Activated CD4-positive, CD25-positive, alpha-beta regulatory T cell (primary cell): Measurements from ENCODE around the gene PLEKHA7.

Source experiments
- DNase-seq, 4 experiments: peaks; one replicate each; lab custom pipeline; 2025; lab: John Stamatoyannopoulos, UW

PLEKHA7 gene

DNA sequence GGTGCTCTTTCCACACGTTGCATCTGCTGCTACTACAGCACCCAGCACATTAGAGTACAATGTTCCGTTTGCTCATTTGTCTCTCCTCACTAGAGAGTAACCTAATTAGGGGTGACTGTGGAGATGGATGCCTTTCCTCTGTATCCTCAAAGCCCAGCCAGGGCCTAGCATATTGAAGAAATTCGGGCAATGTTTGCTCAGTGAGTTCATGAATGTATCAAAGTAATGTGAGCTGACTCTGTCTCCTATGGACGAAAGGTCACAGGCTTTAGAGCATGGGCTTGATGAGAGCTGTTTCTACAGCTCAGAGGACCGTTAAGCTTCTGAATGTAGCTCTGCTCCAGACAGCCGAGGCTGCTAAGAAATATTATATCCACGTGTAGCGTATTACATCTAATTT lies 208.3 kb downstream of the PLEKHA7 start:
- no peak for DNase-seq

DNA sequence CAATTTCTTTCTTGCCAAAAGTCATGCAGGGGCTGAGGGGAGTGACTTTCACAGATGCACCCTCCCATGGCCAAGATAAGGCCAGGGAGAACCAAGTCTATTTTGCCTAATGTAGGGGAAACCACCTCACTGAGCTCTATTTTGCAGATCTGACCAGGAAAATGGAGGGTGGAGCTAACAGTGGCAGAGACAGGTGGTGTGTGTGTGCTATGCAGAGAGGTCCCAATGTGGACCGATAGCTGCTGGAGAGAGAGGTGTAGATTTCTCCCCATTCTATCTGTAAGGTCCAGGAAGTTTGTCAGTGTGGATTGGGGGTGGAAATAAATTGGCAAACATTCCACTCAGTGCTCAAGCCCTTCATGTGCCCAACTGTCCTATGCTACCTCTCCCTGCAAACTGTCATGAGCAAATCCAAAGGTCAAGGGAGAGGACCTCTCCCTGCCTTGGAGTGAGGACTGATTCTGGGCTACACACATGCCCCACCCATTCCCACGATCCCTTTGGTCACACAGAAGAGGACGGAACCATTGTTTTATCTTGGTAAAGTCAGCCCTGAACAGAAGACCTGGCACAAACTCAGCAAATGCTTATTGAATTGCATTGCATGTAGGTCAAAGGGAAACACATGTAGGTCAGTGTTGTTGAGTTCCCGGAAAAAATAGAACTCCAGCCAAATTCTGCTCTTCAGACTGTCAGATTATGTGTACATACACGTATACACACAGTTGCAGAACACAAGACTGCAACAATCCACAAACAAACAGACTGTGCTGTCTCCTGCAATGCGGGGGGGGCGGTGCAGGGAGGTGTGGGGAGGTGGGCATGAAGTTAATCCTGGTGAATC lies 209.9 kb downstream of the PLEKHA7 start:
- no peak for DNase-seq

DNA sequence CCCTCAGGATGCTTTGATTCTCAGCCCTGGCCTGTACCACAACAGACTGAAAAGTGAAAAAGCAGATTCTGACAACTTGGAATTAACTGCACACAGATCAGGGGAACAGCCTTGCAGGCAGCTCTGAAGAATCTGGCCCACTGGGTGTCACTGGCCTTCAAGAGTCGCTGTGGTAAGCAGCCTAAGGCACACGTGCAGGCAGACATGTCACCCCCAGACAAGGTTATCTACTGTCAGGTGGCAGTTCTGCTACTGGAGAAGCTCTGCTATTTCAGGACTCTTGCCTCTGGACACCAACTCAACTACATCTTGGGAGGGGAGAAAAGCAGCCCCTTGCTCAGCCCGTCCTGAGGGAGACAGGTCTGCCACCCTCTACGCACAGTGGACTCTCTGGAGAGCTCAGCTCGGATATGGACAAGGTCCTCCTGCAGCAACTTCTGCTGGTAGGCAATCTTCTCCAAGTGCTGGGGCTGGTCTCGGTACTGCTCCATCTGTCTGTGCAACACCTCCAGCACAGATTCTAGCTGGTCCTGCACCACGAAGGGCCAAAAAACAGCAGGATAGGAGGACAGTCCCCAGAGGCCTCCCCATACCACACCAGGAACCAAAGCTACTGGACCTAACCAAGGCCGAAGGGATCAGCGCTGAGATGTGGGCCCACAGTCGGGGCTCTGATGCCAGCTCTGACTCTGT lies 212.8 kb downstream of the PLEKHA7 start:
- no peak for DNase-seq

DNA sequence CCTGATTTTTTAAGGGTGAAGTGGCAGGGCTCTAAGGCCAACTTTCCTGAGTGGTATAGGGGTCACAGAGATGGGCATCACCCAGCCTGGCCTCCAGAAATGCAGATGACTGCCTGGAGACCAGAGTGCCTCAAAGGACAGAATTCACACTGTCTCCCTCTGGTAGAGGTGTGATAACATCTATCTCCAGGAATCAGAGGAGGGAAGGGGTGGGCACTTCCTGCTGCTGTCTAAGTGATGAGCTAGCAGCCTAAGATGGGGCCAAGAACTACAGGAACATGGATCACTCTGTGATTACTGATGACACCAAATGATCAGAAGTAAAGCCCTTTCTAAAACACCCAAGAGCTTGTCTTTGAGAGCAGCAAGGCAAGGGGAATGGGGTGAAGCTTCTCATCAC lies 213.8 kb downstream of the PLEKHA7 start:
- no peak for DNase-seq

DNA sequence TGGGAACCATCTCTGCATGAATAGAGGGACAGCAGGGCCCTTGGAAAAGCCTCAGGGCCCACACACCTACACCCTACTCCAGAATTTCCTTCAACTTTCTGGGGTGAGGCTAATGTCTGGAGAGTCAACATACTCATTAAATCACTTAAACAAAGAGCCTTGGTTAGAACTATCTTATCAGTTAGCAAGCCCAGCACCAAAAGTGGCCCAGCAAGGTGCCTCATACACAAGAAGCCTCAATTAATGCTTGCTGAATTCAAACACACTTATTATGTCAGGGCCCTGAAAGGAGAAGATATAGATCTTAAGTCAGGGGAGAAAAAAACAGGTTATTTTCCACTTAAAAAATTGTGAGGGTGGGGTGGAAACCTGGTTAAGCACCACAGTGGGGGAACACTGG lies 214.3 kb downstream of the PLEKHA7 start:
- DNase-seq, result no peak

DNA sequence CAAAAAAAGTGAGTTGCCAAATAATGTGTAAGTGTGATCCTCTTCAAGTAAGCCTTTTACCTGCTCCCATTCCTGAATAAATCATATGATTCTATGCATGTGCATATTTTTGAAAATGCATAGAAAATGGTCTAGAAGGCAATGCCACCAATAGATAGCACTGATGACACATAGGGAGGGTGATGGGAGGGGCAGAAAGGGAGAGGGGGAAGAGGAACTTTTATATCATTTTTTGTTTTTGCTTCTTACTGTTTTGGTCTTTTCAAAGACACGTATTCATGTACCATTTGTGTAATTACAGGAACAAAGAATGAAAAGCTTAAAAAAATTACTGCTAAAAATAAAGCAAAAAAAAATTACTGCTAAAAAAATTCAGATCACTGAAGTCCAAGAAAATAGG lies 215.0 kb downstream of the PLEKHA7 start:
- no peak for DNase-seq

DNA sequence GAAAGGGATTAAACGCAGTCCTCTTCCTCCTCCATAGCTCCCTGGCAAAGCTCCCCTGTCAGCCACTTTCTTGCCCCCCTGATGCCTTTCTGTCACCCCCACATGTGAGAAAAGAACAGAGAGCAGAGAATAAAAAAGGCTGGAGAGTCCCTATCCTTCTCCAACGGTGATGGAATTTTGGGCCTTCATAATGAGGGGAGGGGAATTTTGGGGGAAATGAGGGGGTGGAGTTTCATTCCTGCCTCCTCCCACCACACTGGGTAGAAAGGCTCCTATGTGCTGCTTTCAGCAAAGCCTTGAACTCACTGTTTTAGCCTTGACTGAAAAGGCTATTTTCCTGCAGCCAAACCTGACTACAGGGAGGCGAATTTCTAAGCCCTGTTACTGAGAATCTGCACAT lies 216.4 kb downstream of the PLEKHA7 start:
- DNase-seq, result no peak

DNA sequence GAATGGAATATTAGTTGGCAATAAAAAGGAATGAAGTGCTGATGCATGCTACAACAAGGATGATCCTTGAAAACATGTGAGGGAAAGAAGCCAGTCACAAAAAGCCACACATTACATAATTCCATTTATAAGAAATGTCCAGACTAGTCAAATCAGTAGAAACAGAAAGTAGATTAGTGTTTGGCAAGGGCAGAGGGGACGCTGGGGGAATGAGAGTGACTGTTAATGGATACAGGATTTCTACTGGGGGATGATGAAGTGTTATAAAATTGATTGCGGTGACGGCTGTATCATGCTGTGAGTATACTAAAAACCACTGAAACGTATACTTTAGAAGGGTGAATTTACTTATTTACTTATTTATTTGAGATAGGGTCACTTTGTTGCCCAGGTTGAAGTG lies 217.9 kb downstream of the PLEKHA7 start:
- no peak for DNase-seq

DNA sequence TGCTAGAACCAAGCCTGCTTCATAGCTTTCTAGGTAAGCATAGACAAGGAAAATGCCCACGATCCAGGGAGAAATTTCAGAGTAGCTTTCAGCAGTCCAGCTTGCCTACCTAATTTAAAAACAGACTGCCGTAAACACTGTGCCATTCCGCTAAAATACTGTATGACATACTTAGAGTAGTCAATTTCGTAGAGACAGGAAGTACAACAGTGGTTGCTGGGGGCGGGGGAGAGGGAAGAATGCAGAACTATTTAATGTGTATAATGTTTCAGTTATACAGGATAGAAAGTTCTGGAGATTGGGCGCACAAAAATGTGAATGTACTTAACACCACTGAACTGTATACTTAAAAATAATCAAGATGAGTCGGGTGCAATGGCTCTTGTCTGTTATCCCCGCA lies 219.1 kb downstream of the PLEKHA7 start:
- DNase-seq, result no peak

DNA sequence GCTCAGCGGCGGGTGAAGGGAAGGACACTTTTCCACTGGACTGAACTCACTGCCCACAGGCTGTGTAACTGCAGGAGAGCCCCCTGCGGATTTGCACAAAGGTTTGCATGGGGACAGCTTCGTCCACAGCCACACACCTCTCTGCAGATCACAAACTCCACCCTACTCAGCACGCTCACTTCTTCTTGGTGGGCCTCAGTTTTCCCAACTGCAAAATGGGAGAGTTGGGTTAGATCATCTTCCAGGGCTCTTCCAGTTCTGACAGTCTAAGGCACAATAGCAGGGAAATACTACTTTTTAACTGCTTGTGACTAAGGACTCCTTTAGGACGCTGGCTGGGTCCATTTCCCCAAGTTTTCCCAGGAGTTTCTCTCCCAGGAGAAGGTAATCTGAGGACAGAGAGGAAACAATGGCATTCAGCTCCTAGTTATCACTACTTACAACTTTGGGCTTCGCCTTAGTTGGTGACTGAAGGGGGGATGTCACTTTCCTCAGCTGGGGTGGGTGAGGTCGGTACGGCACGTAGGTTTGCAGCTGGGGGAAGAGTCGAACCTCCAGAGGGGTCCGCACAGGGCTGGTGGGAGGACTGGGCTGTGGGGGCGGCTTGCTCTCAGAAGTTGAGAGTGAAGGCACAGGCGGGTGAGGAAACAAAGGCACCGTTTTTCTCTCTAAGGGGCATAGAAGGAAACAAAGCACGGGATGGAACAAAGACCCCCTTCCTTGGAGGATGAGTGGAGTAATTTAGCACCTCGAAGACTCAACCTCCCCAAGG lies 220.0 kb downstream of the PLEKHA7 start:
- no peak for DNase-seq

DNA sequence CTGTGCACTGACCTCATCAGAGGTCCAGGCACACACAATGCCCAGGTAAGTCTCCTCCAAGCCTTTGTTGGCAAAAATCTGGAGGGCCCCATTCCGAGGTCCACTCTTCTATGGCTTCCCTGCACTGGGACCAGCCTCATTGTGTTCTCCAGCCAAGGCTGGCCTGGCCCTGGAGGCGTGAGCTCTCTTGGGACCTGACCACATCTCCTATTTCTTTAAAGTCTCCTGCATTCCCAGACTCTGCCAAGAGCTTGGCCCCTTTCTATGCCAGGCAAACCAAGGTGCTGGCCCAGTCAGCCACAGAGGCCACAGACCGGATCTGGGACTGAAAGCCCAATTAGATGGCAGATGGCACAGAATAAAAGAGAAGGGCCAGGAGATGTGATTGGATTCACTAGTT lies 220.7 kb downstream of the PLEKHA7 start:
- DNase-seq, result no peak

DNA sequence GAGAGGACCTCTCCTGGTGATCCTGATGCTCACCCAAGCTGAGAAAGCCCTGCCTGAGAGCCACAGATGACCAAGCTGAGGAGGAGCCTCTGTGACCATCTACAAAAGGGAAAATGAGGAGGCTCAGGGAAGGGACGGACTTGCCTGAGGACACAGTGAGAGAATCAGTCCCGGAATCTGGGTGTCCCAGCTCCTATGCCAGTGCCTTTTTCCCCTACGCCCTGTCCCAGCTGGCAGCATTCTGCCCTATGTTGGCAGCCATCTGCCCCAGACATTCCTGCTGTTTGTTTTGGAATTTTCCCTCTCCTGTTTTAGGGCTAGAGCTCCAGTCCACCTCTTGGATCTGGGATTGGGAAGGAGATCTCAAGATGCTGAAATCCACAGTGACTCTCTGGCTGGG lies 221.2 kb downstream of the PLEKHA7 start:
- DNase-seq, result no peak

DNA sequence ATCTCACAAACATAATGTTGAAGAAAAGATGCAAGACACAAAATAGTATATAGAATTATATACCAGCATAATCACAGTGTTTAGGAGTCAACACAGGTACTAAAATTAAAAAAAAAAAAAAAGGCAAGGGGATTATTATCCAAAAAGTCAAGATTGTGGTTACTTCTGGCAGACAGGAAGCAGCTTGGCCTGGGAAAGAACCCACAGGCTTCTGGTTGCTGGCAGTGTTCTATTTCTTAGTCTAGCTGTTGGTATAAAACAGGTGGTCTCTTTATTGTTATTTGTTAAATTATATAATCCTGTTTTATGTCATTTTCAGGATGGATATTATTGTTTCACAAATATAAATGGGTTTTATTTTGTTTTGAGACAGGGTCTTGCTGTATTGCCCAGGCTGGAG lies 221.8 kb downstream of the PLEKHA7 start:
- DNase-seq, result no peak

DNA sequence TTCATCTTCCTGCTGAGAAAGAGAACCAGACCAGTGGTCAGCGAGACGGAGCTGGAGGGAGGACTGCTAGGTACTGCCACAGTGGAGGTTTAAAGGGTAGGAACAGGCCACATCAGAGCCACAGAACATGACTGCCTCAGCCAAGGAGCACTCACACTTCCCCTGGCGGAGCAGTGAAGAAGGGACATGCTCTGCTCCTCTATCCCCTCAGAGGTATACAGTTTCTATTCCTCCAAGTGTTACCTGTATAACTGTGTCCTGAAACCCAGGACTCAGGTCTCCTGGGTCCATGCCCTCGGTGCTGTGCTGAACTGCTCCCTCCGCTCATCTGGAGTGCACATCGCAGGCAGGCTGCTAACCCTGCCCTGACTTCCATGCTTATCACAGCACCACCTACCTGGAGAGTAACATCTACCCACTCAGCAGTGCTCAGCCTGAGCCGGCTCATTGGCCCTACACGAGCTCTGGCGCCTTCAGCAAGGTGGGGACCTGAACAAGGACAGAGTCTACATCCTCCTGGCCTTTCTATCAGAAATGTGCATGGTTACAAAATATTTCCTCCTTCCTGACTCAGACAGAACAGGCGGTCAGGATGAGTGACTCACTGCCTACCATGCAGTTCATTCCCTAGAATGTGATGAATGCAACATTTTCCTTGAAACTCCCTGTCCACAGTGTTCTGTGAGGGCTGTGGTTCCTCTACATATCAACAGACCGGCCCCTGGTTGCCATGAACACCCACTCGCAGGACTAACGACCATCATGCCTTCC lies 222.8 kb downstream of the PLEKHA7 start:
- DNase-seq, result no peak

DNA sequence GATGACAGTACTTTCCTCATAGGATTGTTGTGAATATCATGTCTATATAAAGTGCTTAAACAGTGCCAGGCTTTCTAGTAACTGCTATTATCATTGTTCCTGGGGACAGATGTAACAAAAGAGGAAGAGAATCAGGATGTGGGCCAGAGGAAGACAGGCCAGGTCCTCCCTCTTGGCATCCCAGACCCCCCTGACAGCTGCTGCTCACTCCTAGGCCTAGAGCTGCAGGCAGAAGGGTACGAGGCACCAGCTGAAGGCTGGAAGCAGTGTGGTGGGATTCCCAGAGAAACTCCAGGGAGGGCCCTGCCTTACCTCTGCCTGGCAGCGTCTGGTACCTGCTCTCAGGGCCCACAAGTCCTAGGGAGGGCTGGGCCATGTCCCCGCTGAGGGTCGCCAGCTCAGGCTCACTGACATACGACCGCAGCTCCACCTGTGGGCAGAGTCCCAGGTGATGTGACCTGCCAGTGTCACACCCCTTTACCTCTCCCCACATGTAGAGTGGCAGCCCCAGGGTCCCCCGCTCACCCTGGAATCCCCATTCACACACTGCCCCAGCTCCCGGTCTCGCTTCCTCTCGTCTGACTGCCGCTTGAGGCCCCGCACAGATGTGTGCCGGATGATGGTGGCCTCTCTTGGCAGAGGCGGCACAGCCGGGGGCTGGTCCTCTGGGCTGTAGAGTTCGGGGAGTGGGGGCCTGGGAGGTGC lies 223.6 kb downstream of the PLEKHA7 start:
- DNase-seq, result no peak

DNA sequence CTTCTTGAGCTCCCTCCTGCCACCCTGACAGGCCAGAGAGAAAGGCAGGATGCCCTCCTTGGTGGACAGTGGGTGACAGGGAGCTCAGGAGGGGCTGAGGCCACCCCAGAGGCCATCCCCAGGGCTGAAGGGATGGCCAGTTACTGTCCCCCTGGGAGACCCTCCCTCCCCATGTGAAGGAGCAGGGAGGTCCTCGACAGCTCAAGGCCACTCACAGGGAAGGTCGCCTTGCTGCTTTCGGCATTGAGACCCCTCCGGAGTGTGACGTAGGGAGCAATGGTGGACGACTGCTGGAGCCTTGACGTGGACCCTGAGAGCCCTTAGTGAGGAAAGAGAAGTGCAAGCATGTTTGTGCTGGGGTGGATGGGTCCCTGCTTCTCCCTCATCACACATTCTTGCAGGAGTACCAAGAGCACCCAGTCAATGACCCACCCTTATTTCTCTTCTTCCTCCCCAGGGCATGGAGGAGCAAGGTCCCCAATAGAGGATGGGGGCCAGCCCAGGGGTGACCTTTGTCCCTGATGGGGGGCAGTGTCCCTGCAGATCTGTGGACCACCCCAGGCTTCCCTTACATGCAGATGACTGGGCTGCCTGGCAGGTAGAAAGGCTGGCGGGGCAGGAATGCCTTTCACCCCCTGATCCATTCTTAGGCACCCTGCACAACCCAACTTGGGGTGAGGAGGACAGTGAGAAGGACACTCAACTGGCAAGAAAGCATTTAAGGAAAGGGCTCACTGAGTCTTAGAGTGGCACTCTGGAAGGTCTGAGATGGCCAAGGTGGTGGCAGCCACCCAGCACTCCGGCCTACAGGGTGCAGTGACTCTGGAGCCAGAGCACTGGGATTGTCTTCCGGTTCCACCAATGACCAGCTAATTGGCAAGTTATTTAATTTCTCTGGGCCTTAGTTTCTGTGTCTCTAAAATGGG lies 224.4 kb downstream of the PLEKHA7 start:
- no peak for DNase-seq

DNA sequence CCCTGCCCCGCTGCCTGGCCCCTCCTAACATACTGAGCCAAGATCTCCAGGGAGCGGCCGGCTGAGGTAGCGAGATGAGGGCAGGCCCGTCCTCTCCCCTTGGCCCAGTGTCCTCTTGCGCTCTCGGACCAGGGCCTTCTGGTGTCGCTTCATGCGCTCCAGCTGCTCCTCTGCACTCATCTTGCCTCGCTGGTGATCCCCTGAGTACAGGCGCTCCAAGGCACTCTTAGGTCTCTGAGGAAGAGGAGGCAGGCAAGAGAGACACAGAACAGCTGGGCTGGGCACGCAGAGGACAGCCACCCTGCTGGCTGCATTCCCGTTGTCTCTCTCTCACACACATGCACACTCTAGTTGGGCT lies 225.2 kb downstream of the PLEKHA7 start:
- DNase-seq, result no peak

DNA sequence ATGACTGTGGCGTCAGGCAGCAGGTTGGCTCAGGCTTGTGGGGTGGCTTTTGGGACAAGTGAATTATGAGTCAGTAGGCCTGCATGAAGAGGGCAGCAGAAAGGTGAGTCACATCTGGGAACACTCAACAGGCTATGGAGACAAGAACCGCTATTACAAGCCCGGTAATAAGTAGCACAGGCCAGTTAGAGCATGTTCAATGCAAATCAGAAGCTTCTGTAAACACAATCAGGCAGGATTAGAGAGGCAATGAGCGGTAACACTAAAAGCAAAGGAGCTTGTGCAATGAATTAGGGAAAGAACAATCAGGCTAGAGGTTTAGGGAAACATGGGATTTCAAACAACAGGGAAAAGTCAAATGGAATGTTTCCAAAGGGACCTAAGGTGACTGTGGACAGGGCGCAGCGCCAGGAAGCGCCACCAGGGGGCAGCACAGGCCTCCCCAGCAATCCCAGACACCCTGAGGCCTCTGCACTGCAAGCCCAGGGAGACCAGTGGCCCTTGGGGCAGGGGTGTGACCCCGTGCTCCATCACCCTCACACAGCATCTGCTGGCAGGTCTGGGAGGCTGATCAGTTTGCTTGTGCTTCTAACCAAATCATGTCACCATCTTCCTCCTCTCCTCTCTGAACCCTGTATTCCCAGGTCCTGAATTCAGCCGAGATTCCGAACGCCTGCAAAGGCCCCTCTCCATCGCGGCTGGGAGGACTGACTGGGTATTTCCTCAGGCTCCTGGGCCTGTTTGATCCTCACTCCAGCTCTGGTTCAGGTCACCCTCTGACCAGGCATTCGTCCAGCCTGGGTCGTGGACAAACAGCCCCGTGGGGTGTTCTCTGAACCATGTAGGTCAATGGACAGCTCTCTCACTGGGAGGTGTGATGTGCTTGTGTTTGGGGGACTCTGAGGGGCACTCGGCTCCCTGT lies 225.8 kb downstream of the PLEKHA7 start:
- DNase-seq, result peak; percentile 4 to 29 (median 25)

DNA sequence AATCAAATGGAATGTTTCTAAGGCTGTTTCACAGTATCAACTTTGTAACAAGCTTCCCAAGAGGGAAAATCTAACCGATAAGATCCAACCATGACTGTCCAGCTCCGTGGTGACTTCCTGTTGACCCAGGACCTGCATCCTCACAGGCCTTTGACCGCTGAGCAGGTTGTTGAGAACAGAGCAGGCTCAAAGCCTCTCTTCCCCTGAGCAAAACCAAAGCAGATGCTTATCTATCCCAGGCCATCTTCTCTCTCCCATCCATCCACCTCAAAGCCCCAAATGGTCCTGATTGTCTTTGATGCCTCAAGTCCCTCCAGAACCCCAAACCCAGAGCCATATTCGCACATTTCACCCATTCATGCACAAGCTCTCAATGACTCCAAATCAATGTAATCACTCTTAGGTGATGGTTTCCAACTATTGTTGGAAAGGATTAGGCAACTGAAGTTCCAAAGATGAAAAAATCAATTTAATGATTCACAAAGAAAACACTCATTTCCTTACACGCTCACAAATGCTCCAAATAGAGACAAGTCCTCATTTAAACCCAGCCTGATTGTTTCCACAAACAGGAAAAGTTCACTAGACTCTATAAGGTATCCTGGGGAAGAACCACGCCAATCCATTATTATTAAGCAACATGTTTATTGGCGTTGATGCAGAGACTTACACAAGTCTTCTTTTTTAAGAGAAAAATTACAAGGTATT lies 227.0 kb downstream of the PLEKHA7 start:
- DNase-seq, result no peak
